K562 (cell line): ENCODE measurements around the gene UHMK1. TPM values are rescaled to one million over a fixed set of nuclear protein-coding genes. Genes with fewer than 3 reads are reported as not detected.
A peak's percentile ranks its signal among the peaks of the same experiment; 100 is the strongest.

Experiments
- ARID2 ChIP-seq: fragments of 450-650 bp; IDR thresholded peaks from 2 replicates; pipeline ENCODE4 v1.6.1; 2017; ENCODE audit warnings: antibody characterized with exemption, mild to moderate bottlenecking
- BRD9 ChIP-seq: fragments of 450-650 bp; IDR thresholded peaks from 2 replicates; pipeline ENCODE4 v1.6.1; 2018; ENCODE audit warnings: low read depth; ENCODE audit not compliant: partially characterized antibody
- EHMT2 ChIP-seq: fragments of 450-650 bp; IDR thresholded peaks from 2 replicates; pipeline ENCODE4 v1.6.1; 2018; ENCODE audit warnings: antibody characterized with exemption
- ESRRB ChIP-seq: fragments of 250-450 bp; sonication (Bioruptor Pico); IDR thresholded peaks from 2 replicates; pipeline ENCODE4 v1.5.0; 2020; ENCODE audit warnings: mild to moderate bottlenecking, moderate library complexity, borderline replicate concordance
- ETV1 ChIP-seq: fragments of 450-650 bp; conservative IDR thresholded peaks from 2 replicates; pipeline ENCODE4 v1.6.1; 2016; ENCODE audit warnings: missing genetic modification characterization, control low read depth, low read depth, missing compliant biosample characterization
- FOXA3 ChIP-seq, 2 experiments: fragments of 450-650 bp in 1 of 2; sonication (generic) in 1 of 2; formaldehyde crosslinking; IDR thresholded peaks in 1 of 2; conservative IDR thresholded peaks in 1 of 2; 2 replicates each; pipeline versions ENCODE4 v1.4.0 to v1.8.0; 2020 to 2022; ENCODE audit warnings: mild to moderate bottlenecking in 2 of 2, missing genetic modification reagents in 1 of 2
- HNRNPLL ChIP-seq: fragments of 200-400 bp; formaldehyde crosslinking; IDR thresholded peaks from 2 replicates; pipeline ENCODE4 v1.6.1; 2017; ENCODE audit warnings: low read length, low read depth, mild to moderate bottlenecking; ENCODE audit not compliant: poor library complexity, severe bottlenecking
- MAFK ChIP-seq: IDR thresholded peaks from 2 replicates; pipeline ENCODE4 v1.6.1; 2011; ENCODE audit warnings: low read length, improper control_type of control experiment
- MAX ChIP-seq: sonication (generic); formaldehyde crosslinking; IDR thresholded peaks from 2 replicates; pipeline ENCODE4 v1.9.0; 2022; ENCODE audit warnings: mild to moderate bottlenecking, missing genetic modification reagents
- MEIS2 ChIP-seq: fragments of 450-650 bp; IDR thresholded peaks from 2 replicates; pipeline ENCODE4 v1.6.1; 2014; ENCODE audit warnings: mild to moderate bottlenecking; ENCODE audit not compliant: partially characterized antibody
- REST ChIP-seq, 2 experiments: fragments of 450-650 bp; formaldehyde crosslinking in 1 of 2; IDR thresholded peaks; 2 replicates each; pipeline versions ENCODE4 v1.4.0 to v1.6.1; 2014 to 2020; ENCODE audit warnings: mild to moderate bottlenecking in 2 of 2, borderline replicate concordance in 1 of 2, low read depth in 1 of 2
- RFX1 ChIP-seq: fragments of 450-650 bp; IDR thresholded peaks from 2 replicates; pipeline ENCODE4 v1.6.1; 2016; ENCODE audit warnings: mild to moderate bottlenecking, moderate library complexity
- SIN3A ChIP-seq, 2 experiments: fragments of 150-350 bp in 1 of 2; IDR thresholded peaks; 2 replicates each; pipeline ENCODE4 v1.6.1; 2011 to 2016; ENCODE audit warnings: borderline replicate concordance in 2 of 2, low read depth in 2 of 2, low read length in 2 of 2, mild to moderate bottlenecking in 2 of 2, moderate library complexity in 2 of 2; ENCODE audit not compliant: control insufficient read depth in 1 of 2
- STAT6 ChIP-seq: sonication (generic); formaldehyde crosslinking; IDR thresholded peaks from 2 replicates; pipeline ENCODE4 v1.8.1; 2023; ENCODE audit warnings: mild to moderate bottlenecking, missing genetic modification reagents
- ZNF41 ChIP-seq: fragments of 250-450 bp; sonication (Bioruptor Pico); conservative IDR thresholded peaks from 2 replicates; pipeline ENCODE4 v1.4.0; 2020; ENCODE audit warnings: mild to moderate bottlenecking
- ZNF668 ChIP-seq: fragments of 250-450 bp; sonication (Bioruptor Pico); IDR thresholded peaks from 2 replicates; pipeline ENCODE4 v1.8.0; 2022; ENCODE audit warnings: mild to moderate bottlenecking, inconsistent platforms
- polyA plus RNA-seq, 8 experiments: library from polyadenylated mRNA; depleted of rRNA in 4 of 8; stranded (reverse) in 5 of 8; unstranded in 3 of 8; fragments of >200 nt; fragmentation: Nextera tagmentation in 2 of 8; fragmentation: Illumina TruSeq in 1 of 8; extraction: Ambion mirVana in 2 of 8; extraction: Trizol in 1 of 8; gene quantifications; 2 replicates each; pipeline versions ENCODE4 v1.2.1 to v1.2.3, GENCODE V29; 2011 to 2014; ENCODE audit warnings: inconsistent platforms in 1 of 8, missing spikeins in 1 of 8
- total RNA-seq, 7 experiments: library from RNA; depleted of rRNA in 6 of 7; stranded (reverse); fragments of >200 nt in 6 of 7; fragmentation: Illumina TruSeq in 2 of 7; extraction: Trizol in 2 of 7; gene quantifications; 2 replicates each; pipeline versions ENCODE4 v1.2.1 to v1.2.3, GENCODE V29; 2011 to 2021; ENCODE audit warnings: low replicate concordance in 1 of 7

The UHMK1 gene
- total and polyA plus RNA-seq, 9 of the 15 experiments (the other 6 are each of a cell fraction or from before 2014, with no cell fraction given), result 13.1 to 72.4 (median 38.3) TPM

GRCh38 chr1:162564762-162565218 is 67.2 kb downstream of the UHMK1 start (continued):
- no peak for TF ChIP-seq REST (IDR thresholded peaks at IDR 0.05; ENCODE audit: borderline replicate concordance)
- no peak for TF ChIP-seq REST (CRISPR knock-in tag; IDR thresholded peaks at IDR 0.05; ENCODE audit: low read depth)
- no peak for TF ChIP-seq EHMT2
- TF ChIP-seq MAFK, result no peak
- no peak for TF ChIP-seq MEIS2
- TF ChIP-seq HNRNPLL, result no peak
- no peak for TF ChIP-seq ZNF41
- TF ChIP-seq BRD9, result peak; percentile 43
- no peak for TF ChIP-seq ARID2
- TF ChIP-seq SIN3A (IDR thresholded peaks at IDR 0.05; ENCODE audit: borderline replicate concordance in 2 of 2, control insufficient read depth in 1 of 2, low read depth in 2 of 2, low read length in 2 of 2), result peak in 1 of 2 experiments; percentile 18; a peak in 1 of 4 replicates
- no peak for TF ChIP-seq STAT6 (CRISPR knock-in tag)
- TF ChIP-seq ZNF668 (CRISPR knock-in tag), result no peak
- no peak for TF ChIP-seq FOXA3 (CRISPR knock-in tag; conservative IDR thresholded peaks at IDR 0.05 in 1 of 2, IDR thresholded peaks at IDR 0.05 in 1 of 2)
- no peak for TF ChIP-seq ESRRB (CRISPR knock-in tag)
- peak; percentile 66 for TF ChIP-seq MAX (CRISPR knock-in tag)
- no peak for TF ChIP-seq RFX1
- TF ChIP-seq ETV1 (tag), result no peak
